GM12801 (cell line): ENCODE results near the gene SLC25A43.

Experiments used
- TF ChIP-seq, protein P1 (sequence below): IDR thresholded peaks from one replicate; pipeline ENCODE4 v1.5.1; 2011; ENCODE audit warnings: control low read depth; ENCODE audit not compliant: insufficient read length; ENCODE audit errors: extremely low read depth

The SLC25A43 gene

DNA sequence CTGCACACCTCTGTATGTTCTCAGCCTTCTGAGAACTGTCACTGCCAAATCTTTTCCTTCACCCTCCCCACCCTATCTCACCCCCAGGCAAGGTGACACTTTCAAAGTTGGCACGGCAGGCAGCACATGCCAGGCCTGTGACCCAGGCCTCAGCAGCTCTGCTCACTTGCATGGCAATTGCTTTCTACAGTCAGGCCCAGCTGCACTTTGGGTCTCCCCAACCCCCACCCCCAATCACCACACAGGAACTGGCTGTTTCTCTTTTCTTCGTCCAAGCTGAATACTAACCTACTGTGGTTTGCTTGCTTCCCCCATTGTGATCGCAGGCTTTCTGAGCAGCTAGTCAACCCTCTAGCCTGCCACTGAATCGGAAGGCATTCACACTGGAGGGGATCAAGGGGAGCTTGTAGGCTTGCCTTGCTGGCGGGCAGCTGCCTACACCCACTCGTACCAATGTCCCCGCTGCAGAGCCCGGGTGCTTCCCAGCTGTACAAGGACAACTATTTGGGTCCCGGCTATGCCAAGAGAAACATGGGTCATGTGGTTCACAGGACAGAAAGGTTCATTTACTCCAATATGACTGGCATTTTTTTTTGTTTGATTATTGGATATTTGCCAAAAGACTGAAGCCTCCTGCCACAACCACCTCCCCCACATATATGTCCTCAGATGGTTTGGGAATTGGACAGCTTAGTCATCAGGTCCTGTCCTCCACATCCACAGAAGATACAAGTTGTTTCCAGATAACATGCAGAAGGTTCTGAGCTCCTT lies 28.1 kb downstream of the SLC25A43 start:
- TF ChIP-seq, protein P1, sequence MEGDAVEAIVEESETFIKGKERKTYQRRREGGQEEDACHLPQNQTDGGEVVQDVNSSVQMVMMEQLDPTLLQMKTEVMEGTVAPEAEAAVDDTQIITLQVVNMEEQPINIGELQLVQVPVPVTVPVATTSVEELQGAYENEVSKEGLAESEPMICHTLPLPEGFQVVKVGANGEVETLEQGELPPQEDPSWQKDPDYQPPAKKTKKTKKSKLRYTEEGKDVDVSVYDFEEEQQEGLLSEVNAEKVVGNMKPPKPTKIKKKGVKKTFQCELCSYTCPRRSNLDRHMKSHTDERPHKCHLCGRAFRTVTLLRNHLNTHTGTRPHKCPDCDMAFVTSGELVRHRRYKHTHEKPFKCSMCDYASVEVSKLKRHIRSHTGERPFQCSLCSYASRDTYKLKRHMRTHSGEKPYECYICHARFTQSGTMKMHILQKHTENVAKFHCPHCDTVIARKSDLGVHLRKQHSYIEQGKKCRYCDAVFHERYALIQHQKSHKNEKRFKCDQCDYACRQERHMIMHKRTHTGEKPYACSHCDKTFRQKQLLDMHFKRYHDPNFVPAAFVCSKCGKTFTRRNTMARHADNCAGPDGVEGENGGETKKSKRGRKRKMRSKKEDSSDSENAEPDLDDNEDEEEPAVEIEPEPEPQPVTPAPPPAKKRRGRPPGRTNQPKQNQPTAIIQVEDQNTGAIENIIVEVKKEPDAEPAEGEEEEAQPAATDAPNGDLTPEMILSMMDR: no peak

DNA sequence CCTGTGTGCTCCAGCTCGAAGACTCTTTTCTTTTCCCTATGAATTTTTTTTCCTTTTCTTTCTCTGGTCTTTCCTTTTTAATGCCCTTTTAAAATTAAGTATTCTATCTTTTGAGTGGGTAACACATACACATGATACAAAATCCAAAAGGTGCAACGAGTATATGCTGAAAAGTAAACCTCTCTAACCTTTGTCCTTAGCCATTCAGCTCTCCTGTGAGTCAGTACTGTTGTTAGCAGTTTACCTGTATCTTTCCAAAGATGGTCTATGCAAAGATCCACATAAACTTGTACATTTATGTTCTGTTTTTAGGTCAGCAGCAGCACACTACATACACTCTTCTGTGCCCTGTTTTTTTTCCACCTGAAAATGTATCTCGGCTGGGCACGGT lies 28.7 kb downstream of the SLC25A43 start:
- TF ChIP-seq, protein P1: no peak

GRCh38 chrX:119429471-119429870 lies 30.3 kb downstream of the SLC25A43 start:
- TF ChIP-seq, protein P1: no peak

GRCh38 chrX:119442286-119442685 lies 43.1 kb downstream of the SLC25A43 start:
- TF ChIP-seq, protein P1: no peak

GRCh38 chrX:119453202-119453601 lies 54.1 kb downstream of the SLC25A43 start:
- TF ChIP-seq, protein P1: no peak

DNA sequence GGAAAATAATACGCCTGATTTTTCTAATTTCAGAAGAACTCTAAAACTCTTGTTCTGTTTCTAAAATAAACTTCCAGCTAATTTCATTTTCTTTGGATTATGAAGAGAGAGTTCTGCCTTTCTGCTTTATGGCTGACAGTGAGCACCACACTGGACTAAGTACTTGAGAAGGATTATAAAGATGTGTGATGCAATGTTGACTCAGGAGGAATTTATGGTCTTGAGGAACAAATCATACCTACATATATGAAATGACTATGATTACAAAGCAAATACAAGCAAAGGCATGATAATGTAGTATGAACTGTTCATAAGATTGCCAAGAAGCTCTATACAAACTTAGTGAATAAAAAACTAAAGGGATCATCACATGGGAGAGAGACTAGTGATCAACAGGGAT lies 56.1 kb downstream of the SLC25A43 start:
- TF ChIP-seq, protein P1: no peak

- TF ChIP-seq, protein P1: no peak
These were observed 60.0 kb downstream of the SLC25A43 start for GRCh38 chrX:119459181-119459580.
